Measurements from ENCODE around the gene MORC3.
"Not testable (repeated sequence)": the region's sequence is repeated elsewhere in the genome, so short reads cannot be mapped to it uniquely, and the experiment has no call there.

MORC3 gene

DNA sequence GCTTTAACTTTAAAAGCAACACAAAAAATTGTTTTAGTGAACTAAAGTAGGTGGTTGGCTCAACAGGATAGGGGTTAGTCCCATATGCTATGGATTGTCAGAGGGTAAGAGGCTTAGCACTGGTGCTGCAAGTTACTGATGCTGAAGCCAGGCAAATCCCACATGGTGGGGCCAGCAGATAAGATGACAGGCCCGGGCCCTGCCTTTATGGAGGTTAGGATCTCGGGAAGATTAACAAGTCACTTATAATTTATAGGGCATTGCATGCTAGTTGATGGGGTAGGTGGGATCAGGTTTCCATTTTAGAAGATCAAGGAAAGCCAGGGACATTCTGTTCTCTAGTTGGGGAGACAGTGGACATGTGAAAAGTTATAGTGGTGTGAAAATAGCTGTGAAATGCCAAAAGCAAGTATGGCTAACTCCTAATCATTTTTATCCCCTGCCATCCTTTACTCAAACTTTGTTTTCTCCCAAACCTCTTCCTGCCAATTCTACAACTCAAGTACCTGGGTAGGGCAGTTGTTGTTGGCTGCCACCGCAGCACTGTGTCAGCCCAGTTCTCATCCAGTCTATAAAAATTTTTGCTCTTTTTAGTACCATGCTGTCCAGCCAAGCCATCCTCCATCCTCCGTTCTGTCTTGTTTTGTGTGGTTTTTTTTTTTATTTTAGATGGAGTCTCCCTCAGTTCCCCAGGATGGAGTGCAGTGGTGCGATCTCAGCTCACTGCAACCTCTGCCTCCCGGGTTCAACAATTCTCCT lies 75.5 kb downstream of the MORC3 start:
- Histone ChIP-seq H3K9me3 (no peaks in the 10 kb centered on the region), H3K27me3 (no peaks in the 10 kb centered on the region), H3K36me3 (peaks cover 29% of the 10 kb centered on the region), H3K4me1 (ENCODE audit: control insufficient read depth in 1 of 2, insufficient read depth in 1 of 2, low read depth in 1 of 2, low read length in 1 of 2) (no peaks in the 10 kb centered on the region), H3K27ac (no peak overlapping the region), H3K4me3 (ENCODE audit: low read depth in 1 of 2, low read length in 1 of 2) (no peak overlapping the region)
- TF ChIP-seq, protein P1, sequence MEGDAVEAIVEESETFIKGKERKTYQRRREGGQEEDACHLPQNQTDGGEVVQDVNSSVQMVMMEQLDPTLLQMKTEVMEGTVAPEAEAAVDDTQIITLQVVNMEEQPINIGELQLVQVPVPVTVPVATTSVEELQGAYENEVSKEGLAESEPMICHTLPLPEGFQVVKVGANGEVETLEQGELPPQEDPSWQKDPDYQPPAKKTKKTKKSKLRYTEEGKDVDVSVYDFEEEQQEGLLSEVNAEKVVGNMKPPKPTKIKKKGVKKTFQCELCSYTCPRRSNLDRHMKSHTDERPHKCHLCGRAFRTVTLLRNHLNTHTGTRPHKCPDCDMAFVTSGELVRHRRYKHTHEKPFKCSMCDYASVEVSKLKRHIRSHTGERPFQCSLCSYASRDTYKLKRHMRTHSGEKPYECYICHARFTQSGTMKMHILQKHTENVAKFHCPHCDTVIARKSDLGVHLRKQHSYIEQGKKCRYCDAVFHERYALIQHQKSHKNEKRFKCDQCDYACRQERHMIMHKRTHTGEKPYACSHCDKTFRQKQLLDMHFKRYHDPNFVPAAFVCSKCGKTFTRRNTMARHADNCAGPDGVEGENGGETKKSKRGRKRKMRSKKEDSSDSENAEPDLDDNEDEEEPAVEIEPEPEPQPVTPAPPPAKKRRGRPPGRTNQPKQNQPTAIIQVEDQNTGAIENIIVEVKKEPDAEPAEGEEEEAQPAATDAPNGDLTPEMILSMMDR (IDR thresholded peaks at IDR 0.05): no peak

DNA sequence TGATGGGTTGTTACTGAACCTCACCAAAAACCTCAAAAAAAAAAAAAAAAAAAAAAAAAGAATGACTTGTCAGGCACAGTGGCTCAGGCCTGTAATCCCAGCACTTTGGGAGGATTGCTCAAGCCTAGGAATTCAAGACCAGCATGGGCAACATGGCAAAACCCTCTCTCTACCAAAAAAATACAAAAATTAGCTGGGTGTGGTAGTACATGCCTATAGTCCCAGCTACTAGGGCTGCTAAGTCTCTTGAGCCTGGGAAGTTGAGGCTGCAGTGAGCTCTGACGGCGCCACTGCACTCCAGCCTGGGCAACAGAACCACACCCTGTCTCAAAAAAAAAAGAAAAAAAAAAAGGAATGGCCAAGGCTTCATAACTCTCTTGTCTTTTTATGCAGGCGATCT lies 76.3 kb downstream of the MORC3 start:
- H3K9me3 ChIP-seq: no peaks in the 10 kb centered on the region
- no peak overlapping the region for H3K27ac ChIP-seq
- no peaks in the 10 kb centered on the region for H3K27me3 ChIP-seq
- H3K36me3 ChIP-seq: peaks cover 29% of the 10 kb centered on the region
- H3K4me1 ChIP-seq (ENCODE audit: control insufficient read depth in 1 of 2, insufficient read depth in 1 of 2, low read depth in 1 of 2, low read length in 1 of 2): no peaks in the 10 kb centered on the region
- no peak overlapping the region for H3K4me3 ChIP-seq (ENCODE audit: low read depth in 1 of 2, low read length in 1 of 2)
- TF ChIP-seq, protein P1 (IDR thresholded peaks at IDR 0.05): no peak

DNA sequence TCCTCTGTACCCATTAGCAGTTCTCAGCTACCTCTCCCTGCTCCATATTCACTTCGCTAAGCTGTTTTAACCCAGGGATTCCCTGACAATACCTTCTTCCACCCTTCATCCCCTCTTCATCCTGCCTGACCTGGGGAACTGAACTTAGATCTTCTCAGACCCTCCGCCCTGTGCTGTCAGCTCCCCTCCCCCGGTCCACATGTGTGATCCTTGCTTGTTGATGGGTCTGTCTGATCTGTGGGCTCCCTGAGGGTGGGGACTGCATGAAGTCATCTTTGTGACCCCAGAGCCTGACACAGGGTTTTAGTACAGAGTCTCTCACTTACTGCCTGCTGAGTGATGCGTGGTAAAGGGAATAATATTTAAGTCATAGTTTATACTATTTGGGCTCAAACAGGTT lies 77.0 kb downstream of the MORC3 start:
- Histone ChIP-seq H3K9me3 (no peaks in the 10 kb centered on the region), H3K36me3 (peaks cover 33% of the 10 kb centered on the region), H3K4me3 (ENCODE audit: low read depth in 1 of 2, low read length in 1 of 2) (no peak overlapping the region), H3K4me1 (ENCODE audit: control insufficient read depth in 1 of 2, insufficient read depth in 1 of 2, low read depth in 1 of 2, low read length in 1 of 2) (no peaks in the 10 kb centered on the region), H3K27me3 (no peaks in the 10 kb centered on the region), H3K27ac (no peak overlapping the region)
- TF ChIP-seq, protein P1 (IDR thresholded peaks at IDR 0.05): no peak

DNA sequence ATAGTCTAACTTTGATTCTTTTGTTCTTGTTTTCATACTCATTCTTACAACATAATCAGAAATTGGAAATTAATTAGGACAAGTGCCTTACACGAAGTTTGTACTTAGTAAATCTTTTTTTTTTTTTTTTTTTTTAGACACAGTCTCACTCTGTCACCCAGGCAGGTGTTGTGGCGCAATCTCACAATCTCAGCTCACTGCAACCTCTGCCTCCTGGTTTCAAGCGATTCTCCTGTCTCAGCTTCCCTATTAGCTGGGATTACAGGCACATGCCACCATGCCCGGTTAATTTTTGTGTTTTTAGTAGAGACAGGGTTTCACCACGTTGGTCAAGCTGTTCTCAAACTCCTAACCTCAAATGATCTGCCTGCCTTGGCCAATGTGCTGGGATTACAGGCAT lies 77.6 kb downstream of the MORC3 start:
- Histone ChIP-seq H3K27ac (no peak overlapping the region), H3K36me3 (peaks cover 38% of the 10 kb centered on the region), H3K27me3 (no peaks in the 10 kb centered on the region), H3K9me3 (no peaks in the 10 kb centered on the region), H3K4me1 (ENCODE audit: control insufficient read depth in 1 of 2, insufficient read depth in 1 of 2, low read depth in 1 of 2, low read length in 1 of 2) (no peaks in the 10 kb centered on the region), H3K4me3 (ENCODE audit: low read depth in 1 of 2, low read length in 1 of 2) (no peak overlapping the region)
- TF ChIP-seq, protein P1 (IDR thresholded peaks at IDR 0.05): no peak

DNA sequence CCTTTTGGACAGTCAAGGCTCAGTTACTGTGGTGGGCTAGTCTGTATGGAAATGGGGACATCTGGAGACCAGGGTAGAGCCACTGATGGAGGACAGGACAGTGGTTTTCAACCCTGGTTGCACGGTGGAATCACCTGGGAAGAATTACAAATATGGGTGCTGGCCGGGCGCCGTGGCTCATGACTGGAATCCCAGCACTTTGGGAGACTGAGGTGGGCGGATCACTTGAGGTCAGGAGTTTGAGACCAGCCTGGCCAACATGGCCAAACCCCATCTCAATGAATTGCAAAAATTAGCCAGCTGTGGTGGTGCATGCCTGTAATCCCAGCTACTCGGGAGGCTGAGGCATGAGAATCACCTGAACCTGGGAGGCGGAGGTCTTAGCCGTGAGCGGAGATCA lies 79.7 kb downstream of the MORC3 start:
- H3K9me3 ChIP-seq; H3K27me3 ChIP-seq; H3K4me1 ChIP-seq (ENCODE audit: control insufficient read depth in 1 of 2, insufficient read depth in 1 of 2, low read depth in 1 of 2, low read length in 1 of 2); H3K4me3 ChIP-seq (ENCODE audit: low read depth in 1 of 2, low read length in 1 of 2); H3K27ac ChIP-seq: not testable (repeated sequence)
- H3K36me3 ChIP-seq: peaks cover 47% of the 10 kb centered on the region

DNA sequence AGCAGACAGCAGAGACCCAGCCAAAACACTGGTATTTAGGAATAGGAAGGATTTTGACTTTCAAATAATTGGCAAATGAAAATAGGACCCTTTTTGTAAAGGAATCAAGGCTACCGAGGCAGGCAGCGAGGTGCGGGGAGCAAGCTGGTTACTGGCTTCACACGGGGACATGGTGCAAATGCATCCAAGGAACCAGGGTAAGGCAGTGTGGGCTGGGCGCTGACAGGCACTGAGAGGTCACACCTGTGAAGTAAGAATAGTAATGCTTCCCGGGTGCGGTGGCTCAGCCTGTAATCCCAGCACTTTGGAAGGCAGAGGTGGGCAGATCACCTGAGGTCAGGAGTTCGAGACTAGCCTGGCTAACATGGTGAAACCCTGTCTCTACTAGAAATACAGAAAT lies 80.7 kb downstream of the MORC3 start:
- Histone ChIP-seq H3K27ac (no peak overlapping the region), H3K36me3 (peaks cover 39% of the 10 kb centered on the region), H3K4me1 (ENCODE audit: control insufficient read depth in 1 of 2, insufficient read depth in 1 of 2, low read depth in 1 of 2, low read length in 1 of 2) (no peaks in the 10 kb centered on the region), H3K9me3 (no peaks in the 10 kb centered on the region), H3K27me3 (no peaks in the 10 kb centered on the region), H3K4me3 (ENCODE audit: low read depth in 1 of 2, low read length in 1 of 2) (no peak overlapping the region)
- TF ChIP-seq, protein P1 (IDR thresholded peaks at IDR 0.05): no peak

All from neutrophil (primary cell).